AG04449 (cell line): Measurements from ENCODE around the gene P2RY6.

Experiments
- CTCF ChIA-PET: fragments of 350-600 bp; formaldehyde crosslinking; extraction: SDS; loops from one replicate; lab custom pipeline; 2021; ENCODE audit warnings: antibody characterized with exemption; lab: Yijun Ruan, JAX
- POLR2A ChIA-PET: fragments of 400-600, 350-600 bp; formaldehyde crosslinking; extraction: SDS; loops from one replicate; lab custom pipeline; 2020; ENCODE audit warnings: antibody characterized with exemption, inconsistent platforms; lab: Yijun Ruan, JAX
- DNase-seq: peaks from one replicate; pipeline ENCODE4 v3.0.0-alpha.2; 2010; ENCODE audit warnings: low read depth, low spot score
- H3K4me3 ChIP-seq: 2 replicates; pipeline ENCODE4 v1.5.1; 2011; ENCODE audit warnings: low read depth, mild to moderate bottlenecking, control low read depth, low read length
- CTCF ChIP-seq: IDR thresholded peaks from one replicate; pipeline ENCODE4 v1.5.1; 2011; ENCODE audit warnings: mild to moderate bottlenecking, moderate library complexity, low read length, control low read depth, inconsistent platforms; ENCODE audit not compliant: insufficient read depth; ENCODE audit errors: missing control alignments

The P2RY6 gene

GRCh38 chr11:73291196-73291595 lies 19.1 kb downstream of the P2RY6 start:
- no peak overlapping the region for H3K4me3 ChIP-seq
- ChIA-PET POLR2A (no interaction called here), CTCF (interaction anchor here (1.2 to 28.8 kb wide), 17 partner anchors 8 to 460 kb away, joined by 3 to 605 read pairs (median 22); partner anchors contain the start of gene ARHGEF17)
- no peak for DNase-seq
- no peak for TF ChIP-seq CTCF

GRCh38 chr11:73291781-73292524 lies 19.8 kb downstream of the P2RY6 start:
- no peak for DNase-seq
- TF ChIP-seq CTCF: no peak
- ChIA-PET POLR2A (no interaction called here), CTCF (interaction anchor here (1.0 to 28.8 kb wide), 17 partner anchors 9 to 461 kb away, joined by 3 to 605 read pairs (median 11); partner anchors contain the start of gene ARHGEF17)
- no peak overlapping the region for H3K4me3 ChIP-seq

- ChIA-PET POLR2A (no interaction called here), CTCF (interaction anchor here (1.0 to 28.8 kb wide), 14 partner anchors 14 to 461 kb away, joined by 3 to 605 read pairs (median 18); partner anchors contain the start of genes ARHGEF17 and P2RY6)
- TF ChIP-seq CTCF: no peak
- no peak overlapping the region for H3K4me3 ChIP-seq
- no peak for DNase-seq
Measured at GRCh38 chr11:73292525-73292894, 20.4 kb downstream of the P2RY6 start.

- ChIA-PET POLR2A (no interaction called here), CTCF (interaction anchor here (1.3 to 28.8 kb wide), 10 partner anchors 13 to 114 kb away, joined by 3 to 605 read pairs (median 39); partner anchors contain the start of genes ARHGEF17 and P2RY6)
- no peak overlapping the region for H3K4me3 ChIP-seq
- TF ChIP-seq CTCF: no peak
- DNase-seq: no peak
Measured at GRCh38 chr11:73293356-73293936, 21.3 kb downstream of the P2RY6 start.

GRCh38 chr11:73294604-73295003 lies 22.5 kb downstream of the P2RY6 start:
- ChIA-PET CTCF (interaction anchor here (0.6 to 28.8 kb wide), 32 partner anchors 10 to 367 kb away, joined by 3 to 605 read pairs (median 4); partner anchors contain the start of genes ARHGEF17 and P2RY6), POLR2A (interaction anchor here (1.0 kb wide), 1 partner anchor 13 kb away, joined by 3 read pairs; no protein-coding TSS in a partner anchor)
- no peak for DNase-seq
- no peak for TF ChIP-seq CTCF
- no peak overlapping the region for H3K4me3 ChIP-seq
